ENCODE data around the gene TPT1. TPM values are rescaled to one million over a fixed set of nuclear protein-coding genes. Genes with fewer than 3 reads are reported as not detected.
A peak's percentile ranks its signal among the peaks of the same experiment; 100 is the strongest.

Gene TPT1
- polyA plus RNA-seq, 3 donors, result 2,102 to 5,638 (median 2,493) TPM

GRCh38 chr13:45368571-45368970 is 27.6 kb upstream of the TPT1 start:
- Histone ChIP-seq H3K4me3 (replicated peaks in 1 of 3; ENCODE audit: low read depth in 2 of 3, low read length in 3 of 3) (no peak overlapping the region), H3K36me3 (replicated peaks in 1 of 2; ENCODE audit: control insufficient read depth in 1 of 2, insufficient read depth in 2 of 2, low read length in 2 of 2) (no peaks in the 10 kb centered on the region), H3K4me1 (ENCODE audit: control insufficient read depth in 1 of 2, insufficient read depth in 2 of 2, low read length in 2 of 2) (peaks cover 11 to 15% of the 10 kb centered on the region in 2 donors), H4K20me1 (ENCODE audit: insufficient read depth, low read length) (no peaks in the 10 kb centered on the region), H3K9me3 (replicated peaks in 1 of 2; ENCODE audit: control insufficient read depth in 1 of 2, insufficient read depth in 1 of 2, low read length in 2 of 2) (no peaks in the 10 kb centered on the region), H2AFZ (ENCODE audit: insufficient read depth, low read depth, low read length, poor library complexity, severe bottlenecking) (no peak overlapping the region), H3K9ac (ENCODE audit: insufficient read depth, low read length, poor library complexity, severe bottlenecking) (no peak overlapping the region), H3K79me2 (ENCODE audit: insufficient read depth, low read length) (no peaks in the 10 kb centered on the region), H3K27ac (ENCODE audit: low read depth in 1 of 2, low read length in 2 of 2) (no peak overlapping the region), H3K4me2 (replicated peaks; ENCODE audit: extremely low read depth, low read length, poor library complexity, severe bottlenecking) (no peak overlapping the region), H3K27me3 (ENCODE audit: control insufficient read depth in 2 of 2, insufficient read depth in 2 of 2, low read length in 2 of 2) (no peaks in the 10 kb centered on the region)
- Mint-ChIP-seq H3K36me3 (peaks cover 8% of the 10 kb centered on the region in 2 donors), H3K27ac (peak overlapping the region in 5 of 7 donors; percentile 28 to 88 (median 77)), H3K4me1 (peaks cover 35% of the 10 kb centered on the region), H3K9me3 (peaks cover 0 to 4% (median 2%) of the 10 kb centered on the region in 7 donors), H3K4me3 (no peak overlapping the region), H3K27me3 (ENCODE audit: low read depth in 3 of 3) (peaks cover 2 to 7% (median 7%) of the 10 kb centered on the region in 3 donors)
- intact Hi-C loops (cut with micrococcal nuclease), result no loop called here
- whole genome bisulfite sequencing (ENCODE audit: insufficient coverage), result 11% methylated on average over 3 of the region's 3 CpGs
- DNase-seq, result no peak
- no peak for TF ChIP-seq CTCF (IDR thresholded peaks at IDR 0.05)

- Mint-ChIP-seq H3K27me3 (ENCODE audit: low read depth in 3 of 3) (peaks cover 2 to 7% (median 7%) of the 10 kb centered on the region in 3 donors), H3K27ac (peak overlapping the region in 6 of 7 donors; percentile 53 to 88 (median 76)), H3K4me3 (no peak overlapping the region), H3K9me3 (peaks cover 0 to 5% (median 2%) of the 10 kb centered on the region in 7 donors), H3K4me1 (peaks cover 35% of the 10 kb centered on the region), H3K36me3 (peaks cover 8% of the 10 kb centered on the region in 2 donors)
- no peak for TF ChIP-seq CTCF (IDR thresholded peaks at IDR 0.05)
- Histone ChIP-seq H3K36me3 (replicated peaks in 1 of 2; ENCODE audit: control insufficient read depth in 1 of 2, insufficient read depth in 2 of 2, low read length in 2 of 2) (no peaks in the 10 kb centered on the region), H3K9ac (ENCODE audit: insufficient read depth, low read length, poor library complexity, severe bottlenecking) (no peak overlapping the region), H3K9me3 (replicated peaks in 1 of 2; ENCODE audit: control insufficient read depth in 1 of 2, insufficient read depth in 1 of 2, low read length in 2 of 2) (no peaks in the 10 kb centered on the region), H3K27ac (ENCODE audit: low read depth in 1 of 2, low read length in 2 of 2) (no peak overlapping the region), H2AFZ (ENCODE audit: insufficient read depth, low read depth, low read length, poor library complexity, severe bottlenecking) (no peak overlapping the region), H3K79me2 (ENCODE audit: insufficient read depth, low read length) (no peaks in the 10 kb centered on the region), H3K4me1 (ENCODE audit: control insufficient read depth in 1 of 2, insufficient read depth in 2 of 2, low read length in 2 of 2) (peaks cover 11 to 15% of the 10 kb centered on the region in 2 donors), H3K4me3 (replicated peaks in 1 of 3; ENCODE audit: low read depth in 2 of 3, low read length in 3 of 3) (no peak overlapping the region), H4K20me1 (ENCODE audit: insufficient read depth, low read length) (no peaks in the 10 kb centered on the region), H3K27me3 (ENCODE audit: control insufficient read depth in 2 of 2, insufficient read depth in 2 of 2, low read length in 2 of 2) (no peaks in the 10 kb centered on the region), H3K4me2 (replicated peaks; ENCODE audit: extremely low read depth, low read length, poor library complexity, severe bottlenecking) (no peak overlapping the region)
- WGBS (ENCODE audit: insufficient coverage), result 66% methylated on average over 2 of the region's 4 CpGs
- intact Hi-C loops (cut with micrococcal nuclease), result no loop called here
- no peak for DNase-seq
These were observed 27.0 kb upstream of the TPT1 start for GRCh38 chr13:45368005-45368404.
